ENCODE results near the gene BCOR. TPM values are rescaled to one million over a fixed set of nuclear protein-coding genes. Genes with fewer than 3 reads are reported as not detected.
A peak's percentile ranks its signal among the peaks of the same experiment; 100 is the strongest.

BCOR gene
- total RNA-seq, 1 experiment from 2014 or later: 134 TPM

GRCh38 chrX:40146262-40147125 is 48.7 kb upstream of the BCOR start:
- H3K27ac Mint-ChIP-seq: no peak overlapping the region
- Histone ChIP-seq H3K14ac (ENCODE audit: insufficient read depth, low read length) (no peak overlapping the region), H3K23me2 (ENCODE audit: insufficient read length, low read depth, low read length, poor library complexity, severe bottlenecking) (peaks cover 23% of the 10 kb centered on the region), H3K79me1 (ENCODE audit: insufficient read depth, low read depth, low read length, poor library complexity, severe bottlenecking) (no peaks in the 10 kb centered on the region), H4K5ac (ENCODE audit: insufficient read length, low read depth, low read length) (no peak overlapping the region), H3K27ac (ENCODE audit: insufficient read length, low read depth, low read length) (no peak overlapping the region), H4K8ac (replicated peaks; ENCODE audit: insufficient read length, low read depth, low read length) (no peak overlapping the region), H4K91ac (ENCODE audit: insufficient read length, low read depth, low read length) (no peak overlapping the region), H4K20me1 (ENCODE audit: control insufficient read depth, insufficient read depth, insufficient read length) (peaks cover 5% of the 10 kb centered on the region), H2BK5ac (ENCODE audit: insufficient read length, low read length) (no peak overlapping the region), H3K79me2 (ENCODE audit: insufficient read depth, low read length) (no peaks in the 10 kb centered on the region), H3K23ac (ENCODE audit: insufficient read length, low read depth, low read length) (no peak overlapping the region), H3K9me3 (ENCODE audit: control insufficient read depth, low read depth, low read length) (no peaks in the 10 kb centered on the region), H3T11ph (ENCODE audit: low read length) (no peak overlapping the region), H2BK120ac (ENCODE audit: low read depth, low read length, poor library complexity, severe bottlenecking) (no peak overlapping the region), H3K27me3 (ENCODE audit: insufficient read depth, low read length) (peaks cover 52% of the 10 kb centered on the region), H3K4ac (ENCODE audit: low read depth, low read length) (no peak overlapping the region), H3K56ac (ENCODE audit: insufficient read length, low read depth, low read length) (no peak overlapping the region), H3K9ac (ENCODE audit: extremely low read depth, insufficient read length, low read length) (no peak overlapping the region), H3K4me2 (ENCODE audit: insufficient read depth, insufficient read length, low read length) (peak overlapping the region; percentile 63), H2BK12ac (ENCODE audit: insufficient read length, low read depth, low read length) (no peak overlapping the region), H2BK20ac (ENCODE audit: low read depth, low read length, poor library complexity, severe bottlenecking) (no peak overlapping the region), H2AK5ac (ENCODE audit: insufficient read length, low read length) (no peak overlapping the region), H3K18ac (ENCODE audit: insufficient read length, low read depth, low read length) (no peak overlapping the region), H2AFZ (ENCODE audit: low read length) (no peak overlapping the region), H2BK15ac (ENCODE audit: low read depth, low read length) (no peak overlapping the region), H3K4me1 (ENCODE audit: insufficient read depth, low read length) (peaks cover 21% of the 10 kb centered on the region; the same call in 1 of the 2 replicates)
- H3K36me3 Mint-ChIP-seq (ENCODE audit: insufficient read depth in 1 of 3, low read depth in 3 of 3): peaks cover 0 to 7% (median 6%) of the 10 kb centered on the region in 3 experiments; a peak in 4 of 7 replicates
- H3K9me3 Mint-ChIP-seq: peaks cover 65 to 71% of the 10 kb centered on the region in 2 experiments
- WGBS (ENCODE audit: extremely low coverage, insufficient read length, low lambda C conversion rate): no CpG with 5 or more reads among the region's 77 CpGs
- H3K27me3 Mint-ChIP-seq (ENCODE audit: low read depth): peaks cover 94% of the 10 kb centered on the region
- H3K4me3 Mint-ChIP-seq: peak overlapping the region; percentile 57 to 69
- DNase-seq: peak; percentile 74
- peaks cover 56 to 66% of the 10 kb centered on the region in 2 experiments for H3K4me1 Mint-ChIP-seq
- TF ChIP-seq CTCF (conservative IDR thresholded peaks at IDR 0.05): no peak

Data from H9 (cell line).